Transverse colon (tissue), 4 donors: Measurements from ENCODE around the gene SESTD1.

ENCODE experiments used
- EP300 ChIP-seq: sonication (generic); formaldehyde crosslinking; IDR thresholded peaks from one replicate; pipeline ENCODE4 v1.6.1; 2017; ENCODE audit warnings: antibody characterized with exemption, low read depth
- POLR2AphosphoS5 ChIP-seq, 3 donors: sonication (generic); formaldehyde crosslinking; IDR thresholded peaks; one replicate each; pipeline ENCODE4 v1.6.1; 2016; ENCODE audit warnings: antibody characterized with exemption in 3 of 3
- TF ChIP-seq, protein P1 (sequence below), 5 experiments: fragments of 200-600 bp in 3 of 5; fragments of 450-650 bp in 2 of 5; sonication (generic) in 3 of 5; IDR thresholded peaks; 1 replicate in 2 of 5; 2 replicates in 3 of 5; pipeline ENCODE4 v1.5.1; 2016 to 2017; ENCODE audit warnings: antibody characterized with exemption in 5 of 5, inconsistent platforms in 3 of 5, mild to moderate bottlenecking in 2 of 5, moderate library complexity in 1 of 5

DNA sequence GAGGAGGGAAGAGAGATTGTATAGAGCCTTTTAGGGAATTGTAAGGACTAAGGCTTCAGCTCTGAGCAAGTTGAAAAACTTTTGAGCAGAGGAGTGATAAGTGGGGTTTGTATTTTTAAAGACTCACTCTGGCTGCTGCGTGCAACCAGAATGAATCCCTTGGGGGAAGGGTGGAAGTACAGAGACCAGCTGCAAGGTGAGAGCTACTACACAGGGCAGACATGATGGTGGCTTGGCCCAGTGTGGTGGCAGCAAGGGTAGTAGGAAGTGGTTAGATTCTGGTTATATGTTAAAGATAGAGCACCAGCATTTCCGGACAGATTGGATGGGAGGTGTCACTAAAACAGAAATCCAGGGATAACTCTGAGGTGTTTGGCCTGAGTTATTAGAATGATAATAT is 10.1 kb upstream of the SESTD1 start:
- TF ChIP-seq EP300 (no peak), POLR2AphosphoS5 (IDR thresholded peaks at IDR 0.05) (no peak)
- TF ChIP-seq, protein P1, sequence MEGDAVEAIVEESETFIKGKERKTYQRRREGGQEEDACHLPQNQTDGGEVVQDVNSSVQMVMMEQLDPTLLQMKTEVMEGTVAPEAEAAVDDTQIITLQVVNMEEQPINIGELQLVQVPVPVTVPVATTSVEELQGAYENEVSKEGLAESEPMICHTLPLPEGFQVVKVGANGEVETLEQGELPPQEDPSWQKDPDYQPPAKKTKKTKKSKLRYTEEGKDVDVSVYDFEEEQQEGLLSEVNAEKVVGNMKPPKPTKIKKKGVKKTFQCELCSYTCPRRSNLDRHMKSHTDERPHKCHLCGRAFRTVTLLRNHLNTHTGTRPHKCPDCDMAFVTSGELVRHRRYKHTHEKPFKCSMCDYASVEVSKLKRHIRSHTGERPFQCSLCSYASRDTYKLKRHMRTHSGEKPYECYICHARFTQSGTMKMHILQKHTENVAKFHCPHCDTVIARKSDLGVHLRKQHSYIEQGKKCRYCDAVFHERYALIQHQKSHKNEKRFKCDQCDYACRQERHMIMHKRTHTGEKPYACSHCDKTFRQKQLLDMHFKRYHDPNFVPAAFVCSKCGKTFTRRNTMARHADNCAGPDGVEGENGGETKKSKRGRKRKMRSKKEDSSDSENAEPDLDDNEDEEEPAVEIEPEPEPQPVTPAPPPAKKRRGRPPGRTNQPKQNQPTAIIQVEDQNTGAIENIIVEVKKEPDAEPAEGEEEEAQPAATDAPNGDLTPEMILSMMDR (IDR thresholded peaks at IDR 0.05), result no peak
